Mucosa of stomach (tissue), 1 donor: ENCODE results near the gene PPM1M.

Experiments
- H3K27me3 ChIP-seq: one replicate; pipeline ENCODE4 v1.7.0; 2013; ENCODE audit warnings: mild to moderate bottlenecking, low read length; ENCODE audit not compliant: control insufficient read depth, insufficient read depth
- H3K36me3 ChIP-seq: one replicate; pipeline ENCODE4 v1.7.0; 2013; ENCODE audit warnings: low read length; ENCODE audit not compliant: control insufficient read depth, insufficient read depth
- H3K4me1 ChIP-seq: one replicate; pipeline ENCODE4 v1.7.0; 2013; ENCODE audit warnings: mild to moderate bottlenecking, low read length; ENCODE audit not compliant: control insufficient read depth, insufficient read depth
- H3K4me3 ChIP-seq: one replicate; pipeline ENCODE4 v1.7.0; 2013; ENCODE audit warnings: low read length
- H3K9ac ChIP-seq: one replicate; pipeline ENCODE4 v1.7.0; 2013; ENCODE audit warnings: mild to moderate bottlenecking, low read length, moderate library complexity
- H3K9me3 ChIP-seq: one replicate; pipeline ENCODE4 v1.7.0; 2013; ENCODE audit warnings: mild to moderate bottlenecking, low read length, moderate library complexity; ENCODE audit not compliant: control insufficient read depth
- donor health status: Pancreatic carcinoma.

The PPM1M gene

DNA sequence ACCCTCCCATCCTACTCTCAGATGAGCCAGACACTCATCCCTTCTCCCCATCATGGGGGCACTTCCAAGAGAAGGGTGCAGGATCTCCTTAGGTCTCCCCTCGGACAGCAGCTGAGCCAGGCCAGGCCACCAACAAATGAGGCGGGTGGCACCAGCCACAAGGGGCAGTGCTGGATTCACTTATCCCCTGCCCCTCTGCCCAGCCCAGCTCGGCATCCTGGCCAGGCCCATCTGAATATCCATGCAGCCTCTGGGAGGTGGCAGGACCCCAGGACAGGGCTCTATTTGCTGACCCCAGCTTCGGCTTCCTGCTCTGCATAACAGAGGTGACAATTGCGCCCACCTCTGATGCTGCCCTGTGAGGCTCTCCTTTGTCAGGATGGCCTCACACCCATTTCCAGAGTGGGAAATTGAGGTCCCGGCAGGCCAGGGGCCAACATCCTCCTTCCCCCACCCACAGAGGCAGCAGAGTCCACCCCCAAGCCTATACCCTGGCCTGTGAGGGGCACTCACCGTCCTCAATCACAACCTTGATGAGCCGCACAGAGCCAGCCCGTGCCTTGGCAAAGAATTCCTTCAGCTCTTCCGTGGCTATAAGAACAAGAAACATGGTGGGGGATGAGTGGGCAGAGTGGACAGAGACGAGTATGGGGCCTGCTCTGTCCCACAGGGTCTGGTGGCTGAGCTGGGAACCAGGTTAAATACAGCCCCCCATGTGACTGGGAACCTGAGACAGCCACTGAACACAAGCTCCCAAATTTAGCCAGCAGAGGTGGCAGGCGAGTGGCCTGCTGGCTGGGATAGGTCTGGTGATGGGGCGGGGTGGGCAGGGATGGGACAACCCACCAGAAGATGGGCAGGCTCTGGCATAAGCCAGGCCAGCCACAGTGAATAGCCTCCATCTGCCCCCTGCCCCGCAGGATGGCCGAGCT lies 10.8 kb upstream of the PPM1M start:
- Histone ChIP-seq H3K9me3 (no peaks in the 10 kb centered on the region), H3K9ac (no peak overlapping the region), H3K36me3 (peaks cover 14% of the 10 kb centered on the region), H3K4me1 (peaks cover 24% of the 10 kb centered on the region), H3K4me3 (no peak overlapping the region), H3K27me3 (no peaks in the 10 kb centered on the region)

DNA sequence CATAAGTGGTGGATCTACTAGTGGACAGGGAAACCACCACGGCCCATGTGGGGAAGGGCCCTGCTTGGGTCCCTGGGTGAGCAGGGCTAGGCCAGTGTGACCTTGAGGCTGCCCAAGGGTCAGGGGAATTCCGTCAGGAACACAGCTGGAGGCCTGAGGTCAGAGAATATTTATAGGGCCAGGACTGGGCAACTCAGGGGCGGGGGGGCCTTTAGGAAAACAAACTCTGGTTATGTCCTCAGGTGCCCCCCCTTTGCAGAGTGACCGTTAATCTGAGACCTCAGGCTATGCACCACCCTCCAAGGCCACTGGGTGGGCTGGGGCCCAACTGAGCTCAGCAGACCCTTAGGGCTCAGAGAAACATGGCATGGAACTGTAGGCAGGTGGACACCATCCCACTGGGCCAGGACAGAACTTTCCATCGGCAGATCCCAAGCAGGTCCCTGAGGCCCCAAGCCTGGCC lies 9.1 kb upstream of the PPM1M start:
- Histone ChIP-seq H3K9ac (no peak overlapping the region), H3K27me3 (no peaks in the 10 kb centered on the region), H3K36me3 (peaks cover 5% of the 10 kb centered on the region), H3K9me3 (no peaks in the 10 kb centered on the region), H3K4me1 (peaks cover 33% of the 10 kb centered on the region), H3K4me3 (no peak overlapping the region)

DNA sequence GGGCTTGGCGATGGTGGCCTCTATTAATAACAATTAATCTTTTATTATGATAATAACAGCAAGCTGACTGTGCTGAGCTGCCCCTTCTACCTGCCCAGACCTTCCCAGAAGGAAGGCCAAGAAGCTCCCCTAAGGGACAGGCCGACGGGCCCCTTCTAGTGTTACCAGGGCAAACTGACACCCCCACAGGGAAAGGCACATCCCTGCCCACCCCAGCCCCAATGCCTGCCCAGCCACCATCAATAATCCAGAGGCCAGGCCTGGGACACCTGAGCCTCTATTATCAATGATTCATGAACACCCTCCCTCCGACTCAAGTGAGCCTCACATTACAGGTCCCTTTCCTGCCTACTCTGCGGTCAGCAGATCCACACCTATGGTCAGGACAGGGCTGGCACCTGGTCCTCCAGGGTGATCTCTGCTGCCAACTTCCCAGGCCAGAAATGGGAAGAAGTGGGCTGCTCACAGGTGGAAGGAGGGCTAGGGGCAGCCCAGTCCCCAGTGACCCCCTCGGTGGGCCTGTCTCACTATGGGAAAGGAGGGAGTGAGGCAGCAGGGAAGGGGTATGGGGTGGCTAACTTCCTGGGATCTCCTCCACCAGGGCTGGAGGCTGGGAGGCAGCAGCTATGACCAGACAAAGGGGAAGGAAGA lies 8.4 kb upstream of the PPM1M start:
- Histone ChIP-seq H3K9me3 (no peaks in the 10 kb centered on the region), H3K9ac (peak overlapping the region; percentile 77), H3K36me3 (peaks cover 5% of the 10 kb centered on the region), H3K27me3 (no peaks in the 10 kb centered on the region), H3K4me1 (peaks cover 33% of the 10 kb centered on the region), H3K4me3 (peak overlapping the region; percentile 46)

DNA sequence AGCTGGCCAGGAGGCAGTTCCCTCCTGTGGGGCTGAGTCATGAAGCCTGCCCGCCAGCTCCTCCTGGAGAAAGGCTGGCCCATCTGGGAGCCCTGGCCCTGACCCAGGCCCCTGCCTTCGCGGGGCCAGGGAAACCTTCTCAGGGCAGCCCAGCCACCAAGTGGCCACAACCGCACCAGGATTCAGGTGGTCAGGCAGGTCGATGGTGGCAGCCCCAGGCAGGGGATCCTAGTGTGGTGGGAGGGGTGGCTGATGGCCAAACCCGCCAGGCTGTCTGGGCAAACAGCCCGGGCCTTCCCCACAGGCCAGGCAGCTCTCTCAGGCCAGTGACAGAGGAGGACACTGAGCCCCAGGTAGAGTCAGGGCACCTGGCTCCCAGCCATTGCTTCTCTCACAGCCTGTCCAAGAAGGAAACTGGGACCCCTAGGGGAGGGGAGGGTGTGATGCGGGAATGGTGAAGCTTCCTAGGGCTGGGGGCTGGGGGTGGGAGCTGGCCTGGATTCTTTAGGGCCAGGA lies 7.8 kb upstream of the PPM1M start:
- Histone ChIP-seq H3K4me3 (peak overlapping the region; percentile 46), H3K4me1 (peaks cover 33% of the 10 kb centered on the region), H3K9me3 (no peaks in the 10 kb centered on the region), H3K36me3 (peaks cover 5% of the 10 kb centered on the region), H3K27me3 (no peaks in the 10 kb centered on the region), H3K9ac (peak overlapping the region; percentile 77)

DNA sequence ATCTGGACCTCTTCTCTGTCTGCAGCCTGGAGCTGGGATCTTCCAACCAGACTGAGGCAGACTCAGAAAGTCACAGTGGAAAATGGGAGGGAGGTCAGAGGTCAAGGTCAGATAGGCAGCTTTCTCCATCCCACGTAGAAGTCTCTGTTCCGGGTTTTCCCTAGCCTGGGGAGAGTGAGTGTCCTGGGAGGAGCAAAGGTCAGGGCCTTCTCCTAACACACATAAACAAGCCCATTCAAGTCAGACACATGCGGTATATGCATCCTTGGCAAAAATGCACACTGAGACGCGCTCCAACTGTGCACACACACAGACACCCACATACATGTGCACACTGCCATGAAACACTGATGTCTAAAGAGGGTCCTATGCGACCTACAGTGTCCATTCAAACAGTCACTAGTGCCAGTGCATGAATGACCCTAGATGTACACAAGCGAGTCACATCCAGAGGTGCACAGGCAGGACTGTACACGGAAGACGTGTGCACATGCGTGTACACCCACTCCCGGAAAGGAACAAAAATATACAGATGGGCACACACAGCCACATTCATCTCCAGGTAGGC lies 7.3 kb upstream of the PPM1M start:
- H3K9ac ChIP-seq: peak overlapping the region; percentile 77
- H3K4me1 ChIP-seq: peaks cover 33% of the 10 kb centered on the region
- H3K9me3 ChIP-seq: no peaks in the 10 kb centered on the region

DNA sequence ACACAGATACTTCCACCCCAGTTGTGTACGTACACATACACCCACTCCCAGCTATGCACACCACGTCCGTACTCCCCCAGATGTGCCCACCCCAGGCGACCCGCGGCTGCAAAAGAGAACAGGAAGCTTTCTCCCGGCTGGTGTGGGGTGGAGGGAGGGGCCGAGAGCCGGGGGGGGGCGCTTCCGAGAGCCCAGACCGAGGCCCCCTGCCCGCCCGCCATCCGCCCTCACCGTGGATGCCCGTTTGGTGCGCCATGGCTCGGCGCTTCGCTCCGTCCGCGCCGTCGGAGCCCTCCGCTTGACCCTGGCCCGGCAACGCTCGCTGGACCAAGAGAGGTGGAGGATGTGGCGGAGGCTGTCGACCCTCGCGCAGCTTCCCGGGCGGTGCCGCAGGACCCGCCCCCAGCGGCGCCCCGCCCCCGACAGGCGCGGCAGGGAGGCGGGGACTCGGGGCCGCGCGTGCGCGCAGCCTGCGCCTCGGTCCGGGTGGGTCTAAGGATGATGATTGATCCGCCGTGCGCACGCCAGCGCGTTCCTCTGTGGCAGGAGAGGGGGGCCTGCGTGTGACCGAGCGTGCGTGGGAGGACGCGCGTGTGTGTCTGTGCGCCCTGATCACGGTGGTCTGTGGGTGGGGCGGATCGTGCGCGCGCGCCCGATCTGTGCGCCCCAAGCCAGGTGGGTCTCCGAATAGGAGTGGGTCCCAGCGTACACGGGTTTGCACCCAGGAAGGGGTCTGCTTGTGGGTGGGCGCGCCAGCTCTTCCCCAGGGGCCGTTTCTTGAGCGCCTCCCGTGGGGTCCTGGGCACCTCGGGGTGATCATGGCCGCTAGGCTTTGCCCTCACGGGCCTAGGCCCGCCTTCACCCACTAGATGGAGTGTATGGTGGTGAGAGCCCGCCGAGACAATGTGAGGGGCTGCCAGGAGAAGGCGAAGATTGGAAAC lies 6.5 kb upstream of the PPM1M start, which contains the start of gene TWF2:
TSS of gene TWF2 (minus strand) at position 398 of the 941 bp plus-strand sequence. CDS start at position 256, 142 bp downstream.
- Histone ChIP-seq H3K9ac (peak within 1 kb of the TSS; percentile 77), H3K4me1 (peaks cover 33% of the 10 kb centered on the region), H3K4me3 (peak within 1 kb of the TSS; percentile 46), H3K27me3 (no peaks in the 10 kb centered on the region), H3K36me3 (peaks cover 5% of the 10 kb centered on the region), H3K9me3 (no peaks in the 10 kb centered on the region)

More for the DNA sequence above, 7.3 kb upstream of the PPM1M start:
- Histone ChIP-seq H3K27me3 (no peaks in the 10 kb centered on the region), H3K4me3 (peak overlapping the region; percentile 46), H3K36me3 (peaks cover 5% of the 10 kb centered on the region)

DNA sequence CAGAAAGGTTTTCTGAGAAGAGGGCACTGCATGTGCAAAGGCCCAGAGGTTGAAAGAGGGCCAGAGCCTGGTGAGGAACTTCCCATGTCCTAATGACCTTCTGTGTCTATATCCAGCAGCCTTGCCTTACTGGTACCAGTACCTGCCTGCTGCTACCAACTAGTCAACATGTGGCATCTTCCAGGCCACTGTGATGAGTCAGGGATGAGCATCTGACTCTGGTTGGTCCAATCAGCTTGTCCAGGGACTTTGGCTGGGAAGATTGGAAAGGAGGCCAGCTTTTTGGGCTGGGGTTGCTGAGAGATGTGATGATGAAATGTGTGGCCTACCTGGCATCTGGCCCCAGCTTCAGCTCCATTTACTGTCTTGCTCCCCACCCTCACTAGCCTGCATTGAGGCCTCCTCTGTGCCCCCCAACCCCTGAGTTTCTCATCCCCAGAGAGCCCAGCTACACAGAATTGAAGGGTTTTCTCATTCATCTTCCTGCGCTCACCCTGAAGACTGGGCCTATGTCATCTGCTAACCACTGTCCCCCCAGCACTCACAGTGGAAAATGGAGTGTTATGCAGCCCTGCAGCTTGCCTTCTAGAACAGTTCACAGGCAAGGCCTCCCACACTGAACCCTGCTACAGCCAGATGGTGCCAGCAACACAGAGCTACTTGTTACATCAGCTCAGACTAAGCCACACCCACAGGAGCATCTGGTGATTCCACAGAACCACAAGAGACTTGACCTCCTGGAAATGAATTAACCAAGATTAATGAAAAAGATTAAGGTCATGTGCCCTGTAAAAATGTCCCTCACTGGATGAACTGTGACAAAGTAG lies 5.3 kb upstream of the PPM1M start:
- Histone ChIP-seq H3K9me3 (no peaks in the 10 kb centered on the region), H3K4me3 (no peak overlapping the region), H3K36me3 (no peaks in the 10 kb centered on the region), H3K27me3 (no peaks in the 10 kb centered on the region), H3K4me1 (peaks cover 37% of the 10 kb centered on the region), H3K9ac (no peak overlapping the region)

DNA sequence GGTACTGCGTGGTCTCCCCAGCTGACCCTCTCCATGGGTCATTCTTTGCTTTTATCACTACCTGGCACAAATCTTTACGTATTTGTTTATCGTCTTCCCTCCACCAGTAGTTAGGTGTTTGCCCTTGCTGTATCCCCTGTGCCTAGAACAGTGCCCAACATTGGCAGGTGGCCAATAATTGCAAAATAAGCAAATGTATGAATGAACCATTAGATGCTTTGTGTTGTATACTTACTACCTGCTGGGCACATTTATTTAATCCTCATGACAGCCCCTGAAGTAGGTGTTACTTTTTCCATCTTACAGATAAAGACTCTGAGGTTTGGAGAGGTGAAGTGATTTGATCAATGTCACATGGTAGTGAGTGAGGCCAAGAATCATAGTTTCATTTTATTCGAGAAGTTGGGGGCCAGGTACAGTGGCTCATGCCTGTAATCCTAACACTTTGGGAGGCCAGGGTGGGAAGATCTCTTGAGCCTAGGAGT lies 4.6 kb upstream of the PPM1M start:
- Histone ChIP-seq H3K9me3 (no peaks in the 10 kb centered on the region), H3K36me3 (no peaks in the 10 kb centered on the region), H3K9ac (no peak overlapping the region), H3K27me3 (no peaks in the 10 kb centered on the region), H3K4me1 (peaks cover 38% of the 10 kb centered on the region), H3K4me3 (no peak overlapping the region)

DNA sequence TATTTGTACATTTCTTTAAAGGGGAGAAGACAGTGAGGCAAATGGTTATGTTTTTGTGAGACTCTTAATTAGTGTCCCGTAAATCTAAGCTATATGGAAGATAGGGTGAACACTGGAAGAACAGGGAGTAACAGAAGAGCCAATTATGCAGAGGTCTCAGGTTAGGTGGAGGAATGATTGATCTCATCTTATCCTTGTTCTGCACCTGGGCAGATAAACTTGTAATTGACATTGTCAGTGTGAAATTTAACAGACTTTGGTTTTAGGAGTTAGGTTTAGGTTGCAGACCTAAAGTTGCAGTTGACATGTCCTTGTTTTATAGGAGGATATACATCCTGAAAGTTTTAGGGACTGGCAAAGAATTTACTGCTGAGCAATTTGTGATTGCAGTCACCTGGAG lies 3.5 kb upstream of the PPM1M start:
- H3K9me3 ChIP-seq: no peaks in the 10 kb centered on the region
- H3K27me3 ChIP-seq: no peaks in the 10 kb centered on the region
- H3K9ac ChIP-seq: no peak overlapping the region
- no peaks in the 10 kb centered on the region for H3K36me3 ChIP-seq
- no peak overlapping the region for H3K4me3 ChIP-seq
- H3K4me1 ChIP-seq: peaks cover 29% of the 10 kb centered on the region

DNA sequence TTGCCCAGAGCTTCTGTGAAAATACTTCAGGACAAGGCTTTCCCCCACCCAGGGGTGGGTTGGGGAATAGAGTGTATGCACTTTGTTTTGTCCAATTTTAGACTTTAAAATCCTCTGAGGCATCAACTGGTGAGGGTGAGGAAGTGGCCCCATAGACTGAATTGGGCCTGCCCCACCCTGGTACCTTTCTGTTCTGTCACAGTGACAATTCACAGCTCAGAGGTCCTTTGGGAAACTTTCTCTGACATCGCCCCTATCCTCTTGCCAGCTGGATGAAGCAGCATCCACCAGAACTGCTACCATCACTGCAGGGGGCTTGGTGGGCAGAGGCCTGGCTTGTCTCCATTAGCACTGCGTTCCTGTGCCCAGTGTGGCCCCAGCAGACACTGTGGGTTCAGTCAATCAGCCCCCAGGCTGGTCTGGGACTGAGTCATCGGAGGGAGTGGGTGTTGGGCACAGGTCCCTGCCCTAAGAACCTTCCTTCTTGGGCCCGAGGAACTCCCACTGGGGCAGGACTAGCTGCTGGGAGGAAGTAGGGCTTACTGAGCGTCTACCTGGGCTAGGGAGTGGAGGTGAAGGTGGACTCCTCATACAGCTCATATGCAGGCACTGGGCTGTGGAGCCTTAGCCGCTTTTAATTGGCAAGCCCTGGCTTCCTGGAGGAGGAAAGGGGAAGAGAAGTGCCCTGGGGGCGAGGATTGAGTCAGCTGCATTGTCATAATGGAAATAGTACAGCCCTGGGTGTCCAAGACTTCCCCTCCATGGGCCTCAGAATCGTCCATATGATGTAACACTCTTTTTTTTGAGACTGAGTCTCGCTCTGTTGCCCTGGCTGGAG lies 1.5 kb upstream of the PPM1M start:
- H3K9me3 ChIP-seq: no peaks in the 10 kb centered on the region
- peaks cover 17% of the 10 kb centered on the region for H3K4me1 ChIP-seq
- no peak overlapping the region for H3K9ac ChIP-seq
- H3K36me3 ChIP-seq: no peaks in the 10 kb centered on the region
- no peaks in the 10 kb centered on the region for H3K27me3 ChIP-seq
- H3K4me3 ChIP-seq: no peak overlapping the region
